ENCODE data around the gene SMAD6. TPM values are rescaled to one million over a fixed set of nuclear protein-coding genes. Genes with fewer than 3 reads are reported as not detected.

Gene SMAD6
- total RNA-seq, 4 donors from 2014 or later: 1.7 to 6.3 (median 3.8) TPM

GRCh38 chr15:66799242-66799641 is 97.2 kb downstream of the SMAD6 start:
- H3K4me3 ChIP-seq: no peak overlapping the region
- no peaks in the 10 kb centered on the region for H3K36me3 ChIP-seq
- no peak overlapping the region for H3K27ac ChIP-seq
- WGBS, 2 donors: 76 to 80% methylated on average over 4 of the region's 4 CpGs
- H3K27me3 ChIP-seq: no peaks in the 10 kb centered on the region
- no peaks in the 10 kb centered on the region for H3K9me3 ChIP-seq
- DNase-seq: no peak
- intact Hi-C loops (cut with DNase I): no loop called here
- TF ChIP-seq CTCF (IDR thresholded peaks at IDR 0.05) (no peak), POLR2A (IDR thresholded peaks at IDR 0.05) (no peak)
- peaks cover 18 to 29% (median 21%) of the 10 kb centered on the region in 3 donors for H3K4me1 ChIP-seq

GRCh38 chr15:66800584-66801235 is 98.7 kb downstream of the SMAD6 start:
- Histone ChIP-seq H3K4me1 (peaks cover 18 to 29% (median 21%) of the 10 kb centered on the region in 3 donors), H3K9me3 (no peaks in the 10 kb centered on the region), H3K4me3 (no peak overlapping the region), H3K27ac (no peak overlapping the region), H3K27me3 (no peaks in the 10 kb centered on the region), H3K36me3 (no peaks in the 10 kb centered on the region)
- TF ChIP-seq CTCF (IDR thresholded peaks at IDR 0.05) (no peak), POLR2A (IDR thresholded peaks at IDR 0.05) (no peak)
- DNase-seq: no peak
- intact Hi-C loops (cut with DNase I): no loop called here
- WGBS, 2 donors: 73 to 79% methylated on average over 7 to 9 of the region's 11 CpGs

GRCh38 chr15:66801266-66801665 is 99.2 kb downstream of the SMAD6 start:
- Histone ChIP-seq H3K27me3 (no peaks in the 10 kb centered on the region), H3K27ac (no peak overlapping the region), H3K9me3 (no peaks in the 10 kb centered on the region), H3K4me3 (no peak overlapping the region), H3K4me1 (peaks cover 18 to 29% (median 21%) of the 10 kb centered on the region in 3 donors), H3K36me3 (no peaks in the 10 kb centered on the region)
- intact Hi-C loops (cut with DNase I): no loop called here
- WGBS, 2 donors: 61 to 85% methylated on average over 3 of the region's 3 CpGs
- TF ChIP-seq CTCF (IDR thresholded peaks at IDR 0.05): no peak
- no peak for TF ChIP-seq POLR2A (IDR thresholded peaks at IDR 0.05)
- no peak for DNase-seq

- Histone ChIP-seq H3K27me3 (no peaks in the 10 kb centered on the region), H3K27ac (peak overlapping the region; percentile 55 to 85 (median 69)), H3K4me3 (no peak overlapping the region), H3K9me3 (no peaks in the 10 kb centered on the region), H3K36me3 (no peaks in the 10 kb centered on the region), H3K4me1 (peaks cover 18 to 29% (median 21%) of the 10 kb centered on the region in 3 donors)
- TF ChIP-seq POLR2A (IDR thresholded peaks at IDR 0.05) (no peak), CTCF (IDR thresholded peaks at IDR 0.05) (no peak)
- WGBS, 2 donors: 57 to 65% methylated on average over 11 to 13 of the region's 13 CpGs
- intact Hi-C loops (cut with DNase I): no loop called here
- DNase-seq: no peak
Observed at GRCh38 chr15:66802025-66803001, 100.3 kb downstream of the SMAD6 start.
